ENCODE results near the gene TTC12. TPM values are rescaled to one million over a fixed set of nuclear protein-coding genes. Genes with fewer than 3 reads are reported as not detected.

Gene TTC12
- total RNA-seq, 1 donor from 2014 or later: 9.2 TPM

DNA sequence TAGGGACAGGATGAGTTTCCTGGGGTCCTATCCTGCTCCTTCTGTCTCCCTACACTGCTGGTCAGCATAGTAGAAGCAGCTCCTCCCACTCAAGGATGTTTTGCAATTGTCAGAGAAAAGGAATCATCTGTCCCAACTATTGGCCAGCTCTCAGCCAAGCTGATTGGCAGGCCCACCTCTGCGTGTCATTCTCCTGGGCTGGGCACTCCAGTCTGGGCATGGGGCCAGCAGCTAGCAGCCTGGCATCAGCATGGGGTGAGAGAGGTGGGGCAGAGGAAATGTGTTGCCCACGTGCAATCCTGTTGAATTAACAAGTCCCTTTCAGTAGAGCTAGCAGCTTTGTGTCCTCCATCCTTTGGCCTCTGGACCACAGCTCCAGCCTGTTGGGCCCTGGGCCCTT lies 87.3 kb downstream of the TTC12 start:
- TF ChIP-seq, protein P1, sequence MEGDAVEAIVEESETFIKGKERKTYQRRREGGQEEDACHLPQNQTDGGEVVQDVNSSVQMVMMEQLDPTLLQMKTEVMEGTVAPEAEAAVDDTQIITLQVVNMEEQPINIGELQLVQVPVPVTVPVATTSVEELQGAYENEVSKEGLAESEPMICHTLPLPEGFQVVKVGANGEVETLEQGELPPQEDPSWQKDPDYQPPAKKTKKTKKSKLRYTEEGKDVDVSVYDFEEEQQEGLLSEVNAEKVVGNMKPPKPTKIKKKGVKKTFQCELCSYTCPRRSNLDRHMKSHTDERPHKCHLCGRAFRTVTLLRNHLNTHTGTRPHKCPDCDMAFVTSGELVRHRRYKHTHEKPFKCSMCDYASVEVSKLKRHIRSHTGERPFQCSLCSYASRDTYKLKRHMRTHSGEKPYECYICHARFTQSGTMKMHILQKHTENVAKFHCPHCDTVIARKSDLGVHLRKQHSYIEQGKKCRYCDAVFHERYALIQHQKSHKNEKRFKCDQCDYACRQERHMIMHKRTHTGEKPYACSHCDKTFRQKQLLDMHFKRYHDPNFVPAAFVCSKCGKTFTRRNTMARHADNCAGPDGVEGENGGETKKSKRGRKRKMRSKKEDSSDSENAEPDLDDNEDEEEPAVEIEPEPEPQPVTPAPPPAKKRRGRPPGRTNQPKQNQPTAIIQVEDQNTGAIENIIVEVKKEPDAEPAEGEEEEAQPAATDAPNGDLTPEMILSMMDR (IDR thresholded peaks at IDR 0.05; ENCODE audit: partially characterized antibody, unreplicated experiment): no peak
- Mint-ChIP-seq H3K4me3 (ENCODE audit: unreplicated experiment) (no peak overlapping the region), H3K27ac (ENCODE audit: unreplicated experiment) (no peak overlapping the region), H3K27me3 (ENCODE audit: unreplicated experiment) (peaks cover 31% of the 10 kb centered on the region), H3K9me3 (ENCODE audit: unreplicated experiment) (peaks cover 30% of the 10 kb centered on the region), H3K4me1 (ENCODE audit: low read depth, unreplicated experiment) (peaks cover 6% of the 10 kb centered on the region), H3K36me3 (ENCODE audit: unreplicated experiment) (no peaks in the 10 kb centered on the region)
- DNase-seq: no peak

DNA sequence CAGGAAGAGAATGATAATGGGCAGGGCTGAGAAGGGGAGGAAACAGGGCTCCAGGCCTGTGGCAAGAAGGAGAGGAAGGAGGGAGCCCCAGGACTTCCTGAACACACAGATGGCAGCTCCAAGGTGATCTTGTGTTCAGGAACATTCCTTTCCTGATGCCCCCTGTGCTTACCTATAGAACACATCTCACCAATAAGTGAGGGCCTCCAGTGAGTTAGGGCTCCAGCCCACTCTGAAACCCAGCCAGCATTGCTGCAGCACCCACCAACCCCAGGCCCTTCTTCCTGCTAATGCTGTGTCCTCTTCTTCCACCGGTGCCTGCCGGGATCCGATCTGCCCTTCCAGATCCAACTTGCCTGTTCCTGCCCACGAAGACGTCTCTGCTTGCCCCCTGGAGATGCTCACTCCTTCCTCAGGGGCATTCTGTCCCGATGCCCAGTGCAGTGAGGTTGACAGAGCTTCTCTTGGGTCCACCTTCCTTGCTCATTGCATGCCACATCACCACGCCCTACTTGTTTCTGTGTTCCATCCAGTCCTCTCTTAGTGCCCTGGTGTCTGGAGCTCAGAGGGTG lies 90.6 kb downstream of the TTC12 start:
- no peak overlapping the region for H3K4me3 Mint-ChIP-seq (ENCODE audit: unreplicated experiment)
- TF ChIP-seq, protein P1 (IDR thresholded peaks at IDR 0.05; ENCODE audit: partially characterized antibody, unreplicated experiment): no peak
- DNase-seq: no peak
- peaks cover 42% of the 10 kb centered on the region for H3K9me3 Mint-ChIP-seq (ENCODE audit: unreplicated experiment)
- H3K27me3 Mint-ChIP-seq (ENCODE audit: unreplicated experiment): peaks cover 35% of the 10 kb centered on the region
- H3K36me3 Mint-ChIP-seq (ENCODE audit: unreplicated experiment): no peaks in the 10 kb centered on the region
- peak overlapping the region; percentile 44 for H3K27ac Mint-ChIP-seq (ENCODE audit: unreplicated experiment)
- peaks cover 19% of the 10 kb centered on the region for H3K4me1 Mint-ChIP-seq (ENCODE audit: low read depth, unreplicated experiment)

DNA sequence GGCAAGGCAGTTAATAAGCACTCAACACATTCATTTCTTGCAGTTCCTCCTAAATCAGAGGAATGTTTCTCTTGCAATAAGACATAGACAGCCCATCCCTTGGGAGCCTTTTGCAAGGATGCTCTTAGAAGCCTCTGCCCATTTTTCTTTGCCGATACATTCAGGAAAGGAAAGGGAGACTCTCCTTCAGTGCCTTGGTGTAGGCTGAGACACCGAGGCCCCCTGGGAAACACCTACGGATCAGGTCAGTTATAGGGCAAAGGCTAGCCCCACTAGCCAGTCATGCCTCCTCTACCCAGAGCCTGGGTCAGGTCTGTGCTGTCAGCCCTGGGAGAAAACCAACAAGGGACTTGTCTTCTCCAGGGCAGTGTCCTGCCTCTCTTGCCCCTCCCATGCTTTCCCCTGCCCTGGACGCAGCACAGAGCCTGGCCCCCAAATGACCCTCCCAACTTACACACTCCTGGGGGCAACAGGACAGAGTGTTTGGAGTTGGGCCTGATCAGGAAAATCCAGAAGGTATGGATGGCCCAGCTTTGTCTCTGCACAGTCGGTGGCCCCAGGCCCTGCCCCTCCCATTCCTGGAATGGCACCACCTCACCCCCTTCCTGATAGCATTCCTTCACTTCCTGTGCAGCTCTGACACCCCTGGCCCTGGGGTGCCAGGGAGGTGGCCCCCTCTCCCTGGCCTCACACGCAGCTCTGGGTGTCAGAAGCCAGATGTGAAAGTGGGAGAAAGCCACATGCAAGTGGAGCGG lies 91.5 kb downstream of the TTC12 start:
- TF ChIP-seq, protein P1 (IDR thresholded peaks at IDR 0.05; ENCODE audit: partially characterized antibody, unreplicated experiment): no peak
- peaks cover 21% of the 10 kb centered on the region for H3K4me1 Mint-ChIP-seq (ENCODE audit: low read depth, unreplicated experiment)
- no peak overlapping the region for H3K4me3 Mint-ChIP-seq (ENCODE audit: unreplicated experiment)
- peaks cover 39% of the 10 kb centered on the region for H3K9me3 Mint-ChIP-seq (ENCODE audit: unreplicated experiment)
- H3K36me3 Mint-ChIP-seq (ENCODE audit: unreplicated experiment): no peaks in the 10 kb centered on the region
- no peak for DNase-seq
- H3K27me3 Mint-ChIP-seq (ENCODE audit: unreplicated experiment): peaks cover 37% of the 10 kb centered on the region
- no peak overlapping the region for H3K27ac Mint-ChIP-seq (ENCODE audit: unreplicated experiment)

DNA sequence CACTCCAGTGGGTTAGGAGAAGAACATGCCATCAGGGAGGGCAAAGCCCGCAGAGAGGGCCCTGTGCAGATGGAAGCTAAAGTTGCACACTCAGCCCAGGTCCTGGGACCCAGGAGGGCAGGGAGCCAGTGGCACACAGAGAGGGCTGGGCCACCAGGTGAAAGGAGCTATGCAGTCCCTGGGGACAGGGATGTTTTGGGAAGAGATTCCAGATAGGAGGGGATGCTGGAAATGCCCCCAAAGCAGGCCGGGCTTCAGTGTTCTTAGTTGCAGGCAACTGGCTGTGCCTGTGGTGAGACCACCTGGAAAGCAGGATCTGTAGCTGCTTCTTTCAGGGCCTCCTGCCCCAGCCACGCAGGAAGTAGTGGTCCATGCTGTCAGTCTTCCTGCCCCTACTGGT lies 92.8 kb downstream of the TTC12 start:
- TF ChIP-seq, protein P1 (IDR thresholded peaks at IDR 0.05; ENCODE audit: partially characterized antibody, unreplicated experiment): no peak

DNA sequence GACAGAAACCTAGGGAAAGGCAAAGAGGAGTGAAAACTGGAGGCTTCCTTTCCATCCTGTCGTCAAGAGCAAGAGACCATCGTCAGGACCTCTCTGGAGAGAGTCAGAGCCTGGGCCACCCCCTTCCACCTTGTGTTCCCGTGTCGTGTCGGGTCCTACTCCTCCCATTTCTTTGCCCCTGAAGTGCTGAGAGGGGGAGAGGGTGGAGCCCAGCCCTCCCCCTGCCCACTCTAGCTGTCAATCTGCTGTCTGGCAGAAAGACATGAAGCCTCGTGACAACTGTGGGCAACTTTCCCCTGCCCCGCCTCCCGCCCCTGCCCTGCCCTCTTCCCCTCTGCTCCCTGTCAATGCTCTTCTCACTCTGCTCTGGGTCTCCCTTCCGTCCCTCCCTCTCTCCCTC lies 93.8 kb downstream of the TTC12 start:
- Mint-ChIP-seq H3K27ac (ENCODE audit: unreplicated experiment) (peak overlapping the region; percentile 69), H3K27me3 (ENCODE audit: unreplicated experiment) (peaks cover 31% of the 10 kb centered on the region), H3K9me3 (ENCODE audit: unreplicated experiment) (peaks cover 30% of the 10 kb centered on the region), H3K4me1 (ENCODE audit: low read depth, unreplicated experiment) (peaks cover 19% of the 10 kb centered on the region), H3K4me3 (ENCODE audit: unreplicated experiment) (no peak overlapping the region), H3K36me3 (ENCODE audit: unreplicated experiment) (peaks cover 4% of the 10 kb centered on the region)
- TF ChIP-seq, protein P1 (IDR thresholded peaks at IDR 0.05; ENCODE audit: partially characterized antibody, unreplicated experiment): no peak
- no peak for DNase-seq

More for the DNA sequence above, 92.8 kb downstream of the TTC12 start:
- Mint-ChIP-seq H3K9me3 (ENCODE audit: unreplicated experiment) (peaks cover 34% of the 10 kb centered on the region), H3K27ac (ENCODE audit: unreplicated experiment) (no peak overlapping the region), H3K27me3 (ENCODE audit: unreplicated experiment) (peaks cover 34% of the 10 kb centered on the region), H3K4me1 (ENCODE audit: low read depth, unreplicated experiment) (peaks cover 21% of the 10 kb centered on the region), H3K36me3 (ENCODE audit: unreplicated experiment) (peaks cover 4% of the 10 kb centered on the region), H3K4me3 (ENCODE audit: unreplicated experiment) (no peak overlapping the region)
- DNase-seq: no peak

Data from glutamatergic neuron (in vitro differentiated cells).